ENCODE data around the gene HEATR1.

The HEATR1 gene

DNA sequence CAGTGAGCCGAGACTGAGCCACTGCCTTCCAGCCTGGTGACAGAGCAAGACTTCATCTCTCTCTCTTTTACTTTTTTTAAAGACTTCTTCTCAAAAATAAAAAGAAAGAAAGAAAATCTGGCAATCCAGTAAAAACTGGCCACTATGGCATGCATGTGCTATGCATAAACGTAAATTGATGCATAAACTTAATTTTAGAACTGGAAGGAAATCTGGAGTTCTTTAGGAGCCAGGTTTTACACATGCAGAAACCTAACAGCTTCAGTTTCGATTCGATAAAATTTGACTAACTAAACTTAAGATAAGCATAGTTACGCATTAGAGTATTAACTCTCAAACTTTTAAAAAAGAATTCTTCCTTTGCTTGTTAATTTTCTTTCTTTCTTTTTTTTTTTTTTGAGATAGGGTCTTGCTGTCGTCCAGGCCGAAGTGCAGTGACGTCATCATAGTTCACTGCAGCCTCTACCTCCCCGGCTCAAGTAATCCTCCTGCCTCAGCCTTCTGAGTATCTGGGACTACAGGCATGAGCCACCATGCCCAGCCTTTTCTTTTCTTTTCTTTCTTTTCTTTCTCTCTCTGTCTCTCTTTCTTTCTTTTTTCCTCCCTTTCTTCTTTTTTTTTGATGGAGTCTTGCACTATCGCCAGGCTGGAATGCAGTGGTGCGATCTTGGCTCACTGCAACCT lies 92.4 kb downstream of the HEATR1 start:
- H3K18ac ChIP-seq (ENCODE audit: low read depth in 1 of 2, low read length in 2 of 2), result no peak overlapping the region
- no peak overlapping the region for H3K4me3 ChIP-seq (ENCODE audit: insufficient read depth in 1 of 2, low read depth in 1 of 2, low read length in 2 of 2)
- no peak overlapping the region for H3K4ac ChIP-seq (ENCODE audit: low read depth in 1 of 2, low read length in 2 of 2)
- no peak overlapping the region for H2BK5ac ChIP-seq (ENCODE audit: low read depth, low read length, poor library complexity, severe bottlenecking)
- H3K27me3 ChIP-seq (ENCODE audit: control insufficient read depth in 1 of 2, insufficient read depth in 1 of 2, low read length in 2 of 2), result peaks cover 0 to 6% of the 10 kb centered on the region in 2 experiments
- no peaks in the 10 kb centered on the region for H3K79me1 ChIP-seq (replicated peaks; ENCODE audit: low read length, poor library complexity, severe bottlenecking)
- H3K4me1 ChIP-seq (ENCODE audit: control insufficient read depth, insufficient read depth, low read depth, low read length), result peaks cover 2% of the 10 kb centered on the region
- no peak overlapping the region for H2BK15ac ChIP-seq (ENCODE audit: low read depth, poor library complexity, severe bottlenecking)
- no peak overlapping the region for H2BK120ac ChIP-seq (ENCODE audit: low read depth, low read length)
- H4K91ac ChIP-seq (ENCODE audit: low read length), result no peak overlapping the region
- H3K9me3 ChIP-seq (ENCODE audit: control insufficient read depth, low read length), result no peaks in the 10 kb centered on the region
- no peak overlapping the region for H2BK12ac ChIP-seq (ENCODE audit: low read length in 2 of 2)
- no peak overlapping the region for H2AFZ ChIP-seq (ENCODE audit: low read depth, low read length)
- 91% methylated on average over 8 of the region's 11 CpGs for WGBS
- no peak overlapping the region for H3K14ac ChIP-seq (ENCODE audit: low read length in 2 of 2)
- no peak overlapping the region for H3K23ac ChIP-seq (ENCODE audit: low read length in 2 of 2)
- no peak for DNase-seq
- no peak overlapping the region for H4K8ac ChIP-seq (ENCODE audit: low read length)
- no peak overlapping the region for H3K27ac ChIP-seq (ENCODE audit: low read length, poor library complexity, severe bottlenecking)
- H3K36me3 ChIP-seq (ENCODE audit: control insufficient read depth in 1 of 2, insufficient read depth in 2 of 2, low read depth in 1 of 2, low read length in 2 of 2), result no peaks in the 10 kb centered on the region
- no peak overlapping the region for H3K4me2 ChIP-seq (ENCODE audit: low read length, poor library complexity, severe bottlenecking)
- H3K9ac ChIP-seq (ENCODE audit: low read length), result no peak overlapping the region
- H2AK5ac ChIP-seq (ENCODE audit: low read length, severe bottlenecking), result no peak overlapping the region

GRCh38 chr1:236509647-236510401 lies 94.5 kb downstream of the HEATR1 start:
- H3K9me3 ChIP-seq (ENCODE audit: control insufficient read depth, low read length), result no peaks in the 10 kb centered on the region
- no peak overlapping the region for H3K23ac ChIP-seq (ENCODE audit: low read length in 2 of 2)
- no peak overlapping the region for H3K27ac ChIP-seq (ENCODE audit: low read length, poor library complexity, severe bottlenecking)
- H3K18ac ChIP-seq (ENCODE audit: low read depth in 1 of 2, low read length in 2 of 2), result no peak overlapping the region
- H3K36me3 ChIP-seq (ENCODE audit: control insufficient read depth in 1 of 2, insufficient read depth in 2 of 2, low read depth in 1 of 2, low read length in 2 of 2), result no peaks in the 10 kb centered on the region
- no peak overlapping the region for H2BK5ac ChIP-seq (ENCODE audit: low read depth, low read length, poor library complexity, severe bottlenecking)
- no peak overlapping the region for H4K91ac ChIP-seq (ENCODE audit: low read length)
- H3K4me1 ChIP-seq (ENCODE audit: control insufficient read depth, insufficient read depth, low read depth, low read length), result peaks cover 2% of the 10 kb centered on the region
- H3K4ac ChIP-seq (ENCODE audit: low read depth in 1 of 2, low read length in 2 of 2), result no peak overlapping the region
- H3K14ac ChIP-seq (ENCODE audit: low read length in 2 of 2), result no peak overlapping the region
- H3K4me2 ChIP-seq (ENCODE audit: low read length, poor library complexity, severe bottlenecking), result no peak overlapping the region
- H2BK15ac ChIP-seq (ENCODE audit: low read depth, poor library complexity, severe bottlenecking), result no peak overlapping the region
- 97% methylated on average over 8 of the region's 8 CpGs for WGBS
- H2AFZ ChIP-seq (ENCODE audit: low read depth, low read length), result no peak overlapping the region
- no peak overlapping the region for H2AK5ac ChIP-seq (ENCODE audit: low read length, severe bottlenecking)
- H3K4me3 ChIP-seq (ENCODE audit: insufficient read depth in 1 of 2, low read depth in 1 of 2, low read length in 2 of 2), result no peak overlapping the region
- DNase-seq, result no peak
- H4K8ac ChIP-seq (ENCODE audit: low read length), result no peak overlapping the region
- no peak overlapping the region for H3K9ac ChIP-seq (ENCODE audit: low read length)
- no peaks in the 10 kb centered on the region for H3K79me1 ChIP-seq (replicated peaks; ENCODE audit: low read length, poor library complexity, severe bottlenecking)
- H2BK120ac ChIP-seq (ENCODE audit: low read depth, low read length), result no peak overlapping the region
- H2BK12ac ChIP-seq (ENCODE audit: low read length in 2 of 2), result no peak overlapping the region
- peaks cover 0 to 6% of the 10 kb centered on the region in 2 experiments for H3K27me3 ChIP-seq (ENCODE audit: control insufficient read depth in 1 of 2, insufficient read depth in 1 of 2, low read length in 2 of 2)

- Histone ChIP-seq H4K8ac (ENCODE audit: low read length) (no peak overlapping the region), H3K9ac (ENCODE audit: low read length) (no peak overlapping the region), H2BK5ac (ENCODE audit: low read depth, low read length, poor library complexity, severe bottlenecking) (no peak overlapping the region), H3K27ac (ENCODE audit: low read length, poor library complexity, severe bottlenecking) (no peak overlapping the region), H4K91ac (ENCODE audit: low read length) (no peak overlapping the region), H3K4me3 (ENCODE audit: insufficient read depth in 1 of 2, low read depth in 1 of 2, low read length in 2 of 2) (no peak overlapping the region), H3K18ac (ENCODE audit: low read depth in 1 of 2, low read length in 2 of 2) (no peak overlapping the region), H3K79me1 (replicated peaks; ENCODE audit: low read length, poor library complexity, severe bottlenecking) (no peaks in the 10 kb centered on the region), H3K14ac (ENCODE audit: low read length in 2 of 2) (no peak overlapping the region), H2AFZ (ENCODE audit: low read depth, low read length) (no peak overlapping the region), H3K9me3 (ENCODE audit: control insufficient read depth, low read length) (no peaks in the 10 kb centered on the region), H3K4me2 (ENCODE audit: low read length, poor library complexity, severe bottlenecking) (no peak overlapping the region), H3K36me3 (ENCODE audit: control insufficient read depth in 1 of 2, insufficient read depth in 2 of 2, low read depth in 1 of 2, low read length in 2 of 2) (no peaks in the 10 kb centered on the region), H3K4ac (ENCODE audit: low read depth in 1 of 2, low read length in 2 of 2) (no peak overlapping the region), H2BK15ac (ENCODE audit: low read depth, poor library complexity, severe bottlenecking) (no peak overlapping the region), H3K27me3 (ENCODE audit: control insufficient read depth in 1 of 2, insufficient read depth in 1 of 2, low read length in 2 of 2) (peaks cover 0 to 6% of the 10 kb centered on the region in 2 experiments), H3K4me1 (ENCODE audit: control insufficient read depth, insufficient read depth, low read depth, low read length) (peaks cover 2% of the 10 kb centered on the region), H2AK5ac (ENCODE audit: low read length, severe bottlenecking) (no peak overlapping the region), H2BK12ac (ENCODE audit: low read length in 2 of 2) (no peak overlapping the region), H2BK120ac (ENCODE audit: low read depth, low read length) (no peak overlapping the region), H3K23ac (ENCODE audit: low read length in 2 of 2) (no peak overlapping the region)
- no peak for DNase-seq
- 85% methylated on average over 1 of the region's 1 CpG for WGBS
These were observed 95.1 kb downstream of the HEATR1 start for GRCh38 chr1:236509203-236509602.

DNA sequence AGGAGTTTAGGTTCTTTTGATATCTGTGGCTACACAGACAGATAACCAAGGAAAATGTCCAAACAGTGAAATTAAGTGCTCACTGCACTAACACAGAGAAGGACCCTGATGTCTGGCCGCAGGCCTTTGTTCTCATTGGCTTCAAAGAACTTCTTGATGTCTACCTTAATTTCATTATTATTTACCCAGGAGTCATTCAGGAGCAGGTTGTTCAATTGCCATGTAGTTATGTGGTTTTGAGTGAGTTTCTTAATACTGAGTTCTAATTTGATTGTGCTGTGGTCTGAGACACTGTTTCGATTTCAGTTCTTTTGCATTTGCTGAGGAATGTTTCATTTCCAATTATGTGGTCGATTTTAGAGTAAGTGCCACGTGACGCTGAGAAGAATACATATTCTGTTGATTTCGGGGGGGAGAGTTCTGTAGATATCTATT lies 95.7 kb downstream of the HEATR1 start:
- H3K4me2 ChIP-seq (ENCODE audit: low read length, poor library complexity, severe bottlenecking), result no peak overlapping the region
- H3K79me1 ChIP-seq (replicated peaks; ENCODE audit: low read length, poor library complexity, severe bottlenecking), result no peaks in the 10 kb centered on the region
- H3K23ac ChIP-seq (ENCODE audit: low read length in 2 of 2), result no peak overlapping the region
- no peak for DNase-seq
- no peak overlapping the region for H2BK15ac ChIP-seq (ENCODE audit: low read depth, poor library complexity, severe bottlenecking)
- no peak overlapping the region for H2BK120ac ChIP-seq (ENCODE audit: low read depth, low read length)
- H3K27me3 ChIP-seq (ENCODE audit: control insufficient read depth in 1 of 2, insufficient read depth in 1 of 2, low read length in 2 of 2), result peaks cover 0 to 6% of the 10 kb centered on the region in 2 experiments
- H3K4ac ChIP-seq (ENCODE audit: low read depth in 1 of 2, low read length in 2 of 2), result no peak overlapping the region
- H3K14ac ChIP-seq (ENCODE audit: low read length in 2 of 2), result no peak overlapping the region
- no peak overlapping the region for H4K8ac ChIP-seq (ENCODE audit: low read length)
- H3K4me3 ChIP-seq (ENCODE audit: insufficient read depth in 1 of 2, low read depth in 1 of 2, low read length in 2 of 2), result no peak overlapping the region
- H3K36me3 ChIP-seq (ENCODE audit: control insufficient read depth in 1 of 2, insufficient read depth in 2 of 2, low read depth in 1 of 2, low read length in 2 of 2), result no peaks in the 10 kb centered on the region
- no peak overlapping the region for H2BK12ac ChIP-seq (ENCODE audit: low read length in 2 of 2)
- H2AFZ ChIP-seq (ENCODE audit: low read depth, low read length), result no peak overlapping the region
- 92% methylated on average over 6 of the region's 6 CpGs for WGBS
- H2AK5ac ChIP-seq (ENCODE audit: low read length, severe bottlenecking), result no peak overlapping the region
- H3K4me1 ChIP-seq (ENCODE audit: control insufficient read depth, insufficient read depth, low read depth, low read length), result peaks cover 2% of the 10 kb centered on the region
- H3K9me3 ChIP-seq (ENCODE audit: control insufficient read depth, low read length), result no peaks in the 10 kb centered on the region
- no peak overlapping the region for H3K18ac ChIP-seq (ENCODE audit: low read depth in 1 of 2, low read length in 2 of 2)
- no peak overlapping the region for H2BK5ac ChIP-seq (ENCODE audit: low read depth, low read length, poor library complexity, severe bottlenecking)
- H4K91ac ChIP-seq (ENCODE audit: low read length), result no peak overlapping the region
- H3K27ac ChIP-seq (ENCODE audit: low read length, poor library complexity, severe bottlenecking), result no peak overlapping the region
- no peak overlapping the region for H3K9ac ChIP-seq (ENCODE audit: low read length)
